ENCODE data around the gene SHROOM1.

SHROOM1 gene

DNA sequence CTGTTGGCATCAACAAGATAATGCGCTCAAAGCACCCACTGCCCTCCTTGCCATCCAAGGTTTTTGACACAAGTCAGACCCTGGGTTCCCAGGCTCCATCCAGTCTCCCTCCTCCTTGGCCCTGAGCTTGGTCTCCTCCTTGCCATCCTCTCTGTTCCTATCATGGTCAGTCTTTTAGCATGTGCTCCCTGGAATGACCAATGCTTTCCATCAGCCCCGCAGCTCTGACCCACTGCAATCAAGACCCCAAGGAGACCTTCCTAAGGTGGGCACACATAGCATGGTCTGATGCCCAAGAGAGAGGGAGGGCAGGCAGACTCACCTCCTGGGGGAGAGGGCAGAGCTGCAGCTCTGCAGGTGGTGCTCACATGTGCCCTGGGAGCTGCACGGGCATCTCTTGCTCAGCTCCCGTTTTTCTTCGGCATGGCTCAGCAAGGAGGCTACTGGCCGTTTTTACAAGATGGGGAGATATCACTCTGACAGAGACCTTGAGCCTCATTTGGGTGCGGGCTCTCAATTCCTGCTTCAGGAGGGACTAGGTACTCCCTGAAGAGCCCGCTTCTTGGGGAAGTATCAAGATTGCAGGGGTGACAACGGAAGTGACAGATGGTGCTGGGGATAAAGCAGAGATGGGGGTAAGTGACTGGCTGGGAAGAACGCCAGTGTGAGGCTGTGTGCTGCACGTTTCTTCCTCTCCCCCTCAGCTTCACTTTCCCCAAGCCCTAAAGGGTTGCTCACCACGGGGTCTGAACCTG is 56.7 kb downstream of the SHROOM1 start:
- Mint-ChIP-seq H3K4me3 (no peak overlapping the region), H3K36me3 (peaks cover 1% of the 10 kb centered on the region), H3K4me1 (peaks cover 14% of the 10 kb centered on the region), H3K9me3 (no peaks in the 10 kb centered on the region), H3K27me3 (peaks cover 9% of the 10 kb centered on the region), H3K27ac (no peak overlapping the region)

DNA sequence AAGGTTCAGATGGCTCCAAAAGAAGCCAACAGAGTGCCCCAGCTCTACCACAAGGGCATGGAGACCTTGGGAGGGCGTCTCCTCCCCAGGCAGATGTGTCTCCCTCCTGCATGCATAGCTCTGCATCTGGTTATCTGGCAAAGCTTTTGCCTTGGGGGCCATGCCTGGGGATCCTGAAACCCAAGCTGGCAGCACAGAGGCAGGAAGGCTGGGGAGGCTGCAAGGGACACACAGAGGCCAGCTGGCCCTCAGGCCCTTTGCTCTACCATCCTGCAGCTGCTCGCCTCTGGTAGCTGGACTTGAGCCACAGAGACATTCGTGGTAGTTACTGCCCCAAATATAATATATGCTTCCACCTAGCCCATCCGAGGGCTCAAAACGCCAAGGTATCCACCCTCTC is 57.3 kb downstream of the SHROOM1 start:
- H3K27me3 Mint-ChIP-seq = peaks cover 4% of the 10 kb centered on the region

GRCh38 chr5:132772291-132773070 is 58.0 kb downstream of the SHROOM1 start:
- no peak overlapping the region for H3K27ac Mint-ChIP-seq
- no peaks in the 10 kb centered on the region for H3K9me3 Mint-ChIP-seq
- H3K4me3 Mint-ChIP-seq = no peak overlapping the region
- H3K4me1 Mint-ChIP-seq = peaks cover 6% of the 10 kb centered on the region
- peaks cover 1% of the 10 kb centered on the region for H3K36me3 Mint-ChIP-seq
- peaks cover 2% of the 10 kb centered on the region for H3K27me3 Mint-ChIP-seq

More for the DNA sequence above, 57.3 kb downstream of the SHROOM1 start:
- no peaks in the 10 kb centered on the region for H3K9me3 Mint-ChIP-seq
- H3K4me3 Mint-ChIP-seq = no peak overlapping the region
- H3K36me3 Mint-ChIP-seq = peaks cover 1% of the 10 kb centered on the region
- no peak overlapping the region for H3K27ac Mint-ChIP-seq
- peaks cover 10% of the 10 kb centered on the region for H3K4me1 Mint-ChIP-seq
